Measurements from ENCODE around the gene TRIM49C.
"Not testable (repeated sequence)": the region's sequence is repeated elsewhere in the genome, so short reads cannot be mapped to it uniquely, and the experiment has no call there.

TRIM49C gene, protein sequence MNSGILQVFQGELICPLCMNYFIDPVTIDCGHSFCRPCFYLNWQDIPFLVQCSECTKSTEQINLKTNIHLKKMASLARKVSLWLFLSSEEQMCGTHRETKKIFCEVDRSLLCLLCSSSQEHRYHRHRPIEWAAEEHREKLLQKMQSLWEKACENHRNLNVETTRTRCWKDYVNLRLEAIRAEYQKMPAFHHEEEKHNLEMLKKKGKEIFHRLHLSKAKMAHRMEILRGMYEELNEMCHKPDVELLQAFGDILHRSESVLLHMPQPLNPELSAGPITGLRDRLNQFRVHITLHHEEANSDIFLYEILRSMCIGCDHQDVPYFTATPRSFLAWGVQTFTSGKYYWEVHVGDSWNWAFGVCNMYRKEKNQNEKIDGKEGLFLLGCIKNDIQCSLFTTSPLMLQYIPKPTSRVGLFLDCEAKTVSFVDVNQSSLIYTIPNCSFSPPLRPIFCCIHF

GRCh38 chr11:90030806-90031205, at the start of gene TRIM49C:
Gene TRIM49C, plus strand, starts transcription at chr11:90031106. Its CDS starts 4,106 bp downstream, at chr11:90035212.
- DNase-seq (ENCODE audit: low read depth); H3K4me3 ChIP-seq (ENCODE audit: control insufficient read depth, low read depth, low read length): not testable (repeated sequence)

DNA sequence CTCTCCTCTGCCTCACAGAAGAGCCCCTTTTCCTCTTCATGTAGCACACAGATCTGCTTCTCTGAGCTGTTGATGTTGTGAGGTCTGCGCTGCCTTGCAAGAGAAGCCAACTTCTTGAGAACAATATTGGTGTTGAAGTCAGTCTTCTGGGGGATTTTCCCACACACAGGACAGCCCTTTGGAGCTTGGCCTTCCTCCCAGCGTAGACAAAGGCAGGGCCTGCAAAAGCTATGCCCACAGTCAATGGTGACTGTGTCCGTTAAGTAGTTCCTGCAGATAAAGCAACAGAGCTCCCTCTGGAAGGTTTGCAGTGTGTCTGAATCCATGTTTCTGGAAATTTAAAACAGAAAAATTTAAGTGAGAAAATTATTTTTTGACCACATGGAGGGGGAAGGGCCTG, 6.7 kb upstream of the TRIM49C start:
- H3K4me3 ChIP-seq (ENCODE audit: control insufficient read depth, low read depth, low read length); DNase-seq (ENCODE audit: low read depth): not testable (repeated sequence)

DNA sequence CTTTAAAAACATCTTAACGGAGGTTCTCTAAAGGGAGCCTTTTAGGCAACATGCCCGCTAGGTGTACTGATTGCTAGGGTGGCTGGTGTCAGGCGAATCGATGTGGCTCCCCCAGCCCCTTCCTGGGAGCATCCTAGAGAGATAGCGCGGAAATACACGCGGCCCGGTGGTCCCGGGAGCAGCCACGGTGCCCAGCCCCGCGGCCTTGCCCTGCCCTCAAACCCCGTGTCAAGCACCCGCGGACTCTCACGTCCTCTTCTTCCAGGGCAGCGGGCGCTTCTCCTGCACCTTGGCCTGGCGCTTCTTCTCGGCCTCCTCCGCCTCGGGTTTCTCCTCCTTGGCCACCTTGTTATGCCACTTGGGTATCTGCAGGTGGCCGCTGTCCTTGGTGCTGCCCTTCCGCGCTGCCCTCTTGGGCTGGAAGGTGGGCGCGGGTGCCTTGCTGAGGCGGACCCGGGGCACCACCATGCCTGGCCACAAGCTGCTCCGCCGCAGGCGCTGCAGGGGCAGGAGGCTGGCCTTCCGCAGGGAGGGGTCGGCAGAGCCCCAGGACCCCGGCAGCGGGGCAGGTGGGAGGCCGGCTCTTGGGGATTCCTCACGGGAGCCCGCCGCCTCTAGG, 20.8 kb downstream of the TRIM49C start:
- not testable (repeated sequence) for DNase-seq (ENCODE audit: low read depth)

DNA sequence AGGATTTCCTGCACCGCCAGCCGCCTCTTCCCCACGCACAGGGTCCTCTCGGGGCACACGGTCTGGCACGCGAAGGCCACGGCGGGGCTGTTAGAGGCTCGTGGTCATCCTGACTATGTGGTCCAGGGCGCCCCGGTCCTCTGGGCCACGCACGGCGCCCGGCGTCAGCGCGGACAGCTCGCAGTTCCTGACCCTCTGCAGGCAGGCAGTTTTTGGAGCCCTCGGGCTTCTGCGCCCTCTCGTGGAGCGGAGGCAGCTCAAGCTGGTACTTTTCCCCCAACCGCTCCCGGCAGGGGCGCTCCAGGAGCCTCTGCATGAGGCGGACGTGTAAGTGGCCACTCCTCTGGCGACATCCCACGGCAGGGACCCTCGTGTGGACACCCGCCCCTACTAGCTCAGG, 21.4 kb downstream of the TRIM49C start:
- not testable (repeated sequence) for DNase-seq (ENCODE audit: low read depth); H3K4me3 ChIP-seq (ENCODE audit: control insufficient read depth, low read depth, low read length)

More for the DNA sequence above, 20.8 kb downstream of the TRIM49C start:
- not testable (repeated sequence) for H3K4me3 ChIP-seq (ENCODE audit: control insufficient read depth, low read depth, low read length)

GRCh38 chr11:90053545-90053944, 22.6 kb downstream of the TRIM49C start:
- DNase-seq (ENCODE audit: low read depth); H3K4me3 ChIP-seq (ENCODE audit: control insufficient read depth, low read depth, low read length): not testable (repeated sequence)

- H3K4me3 ChIP-seq (ENCODE audit: control insufficient read depth, low read depth, low read length); DNase-seq (ENCODE audit: low read depth): not testable (repeated sequence)
These were observed 54.7 kb downstream of the TRIM49C start, which contains the start of gene UBTFL1 for GRCh38 chr11:90085650-90086049. Gene UBTFL1, plus strand, starts transcription at chr11:90085950. Its CDS starts 0 bp downstream, at chr11:90085950.

DNA sequence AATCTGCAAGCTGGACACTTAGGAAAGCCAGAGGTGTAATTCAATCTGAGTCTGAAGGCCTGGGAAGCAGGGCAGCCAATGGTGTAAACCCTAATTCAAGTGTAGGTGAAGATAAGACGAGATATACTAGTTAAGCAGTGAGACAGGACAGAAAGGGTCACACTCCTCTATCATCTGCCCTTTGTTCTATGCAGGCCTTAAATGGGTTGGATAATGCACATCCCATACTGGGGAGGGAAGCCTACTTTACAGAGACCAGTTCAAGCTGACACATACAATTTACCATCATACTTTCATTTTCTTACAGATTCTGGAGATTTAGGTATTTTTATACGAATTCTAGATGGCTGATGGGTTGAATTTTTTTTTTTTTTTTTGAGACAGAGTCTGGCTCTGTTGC, 57.8 kb downstream of the TRIM49C start:
- H3K4me3 ChIP-seq (ENCODE audit: control insufficient read depth, low read depth, low read length); DNase-seq (ENCODE audit: low read depth): not testable (repeated sequence)
